Measurements from ENCODE around the gene TCFL5.

The TCFL5 gene

DNA sequence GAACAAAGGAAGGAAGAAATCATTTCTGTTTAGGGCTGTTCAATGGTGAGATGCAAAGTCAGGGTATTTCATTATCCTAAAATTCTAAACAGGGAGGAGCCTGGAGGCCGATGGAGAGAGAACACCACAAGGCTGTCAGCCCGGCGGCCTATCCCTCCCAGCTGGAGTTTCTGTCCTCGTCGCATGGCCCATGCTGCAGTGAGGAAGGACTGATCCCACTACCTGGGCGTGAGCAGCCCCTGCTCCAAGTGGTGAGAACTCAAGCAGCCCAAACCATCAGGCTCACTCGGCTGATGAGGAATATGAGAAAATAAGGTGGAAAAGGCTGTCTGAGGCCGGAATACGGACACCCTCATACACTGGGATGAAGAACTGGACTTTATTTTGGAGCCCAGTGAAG, 33.9 kb upstream of the TCFL5 start:
- DNase-seq (ENCODE audit: low read depth, low spot score), result no peak

DNA sequence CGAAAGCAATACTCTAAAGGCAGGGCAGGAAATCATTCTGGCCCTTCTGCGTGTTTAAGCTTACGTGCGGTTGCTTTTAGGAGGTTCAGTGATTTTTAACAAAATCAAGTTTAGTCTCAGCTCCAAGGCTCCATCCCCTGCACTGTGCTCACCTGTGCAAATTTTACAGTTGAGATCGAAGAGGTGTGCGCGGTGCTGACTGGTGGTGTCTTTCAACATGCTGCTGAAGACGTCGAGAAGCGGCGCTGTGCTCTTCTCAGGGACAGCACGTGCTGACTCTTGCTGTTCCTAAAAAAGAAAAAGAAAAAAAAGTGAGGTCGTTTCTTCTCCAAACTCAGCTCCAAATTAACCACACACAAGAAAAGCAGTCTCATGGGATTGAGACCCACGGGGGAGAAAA, 32.6 kb upstream of the TCFL5 start:
- DNase-seq (ENCODE audit: low read depth, low spot score), result no peak

DNA sequence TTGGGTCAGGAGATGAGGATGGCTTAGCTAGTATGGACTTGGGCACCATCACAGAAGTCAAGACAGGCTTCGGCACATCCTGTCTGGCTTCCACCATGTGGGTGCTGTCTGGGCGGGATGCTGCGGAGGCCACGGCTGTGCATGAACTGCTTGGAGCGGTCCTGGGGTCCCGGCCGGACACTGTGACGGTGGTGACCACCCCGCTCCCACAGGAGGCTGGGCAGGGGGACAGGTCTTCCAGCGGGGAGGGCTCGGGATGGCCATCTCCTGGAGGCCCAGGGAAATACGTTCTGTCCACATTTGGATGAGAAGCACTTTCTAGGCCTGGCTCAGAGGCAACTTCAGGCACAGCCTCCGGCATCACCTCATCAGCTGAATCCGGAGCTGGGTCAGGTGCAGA, 32.1 kb upstream of the TCFL5 start:
- no peak for DNase-seq (ENCODE audit: low read depth, low spot score)

DNA sequence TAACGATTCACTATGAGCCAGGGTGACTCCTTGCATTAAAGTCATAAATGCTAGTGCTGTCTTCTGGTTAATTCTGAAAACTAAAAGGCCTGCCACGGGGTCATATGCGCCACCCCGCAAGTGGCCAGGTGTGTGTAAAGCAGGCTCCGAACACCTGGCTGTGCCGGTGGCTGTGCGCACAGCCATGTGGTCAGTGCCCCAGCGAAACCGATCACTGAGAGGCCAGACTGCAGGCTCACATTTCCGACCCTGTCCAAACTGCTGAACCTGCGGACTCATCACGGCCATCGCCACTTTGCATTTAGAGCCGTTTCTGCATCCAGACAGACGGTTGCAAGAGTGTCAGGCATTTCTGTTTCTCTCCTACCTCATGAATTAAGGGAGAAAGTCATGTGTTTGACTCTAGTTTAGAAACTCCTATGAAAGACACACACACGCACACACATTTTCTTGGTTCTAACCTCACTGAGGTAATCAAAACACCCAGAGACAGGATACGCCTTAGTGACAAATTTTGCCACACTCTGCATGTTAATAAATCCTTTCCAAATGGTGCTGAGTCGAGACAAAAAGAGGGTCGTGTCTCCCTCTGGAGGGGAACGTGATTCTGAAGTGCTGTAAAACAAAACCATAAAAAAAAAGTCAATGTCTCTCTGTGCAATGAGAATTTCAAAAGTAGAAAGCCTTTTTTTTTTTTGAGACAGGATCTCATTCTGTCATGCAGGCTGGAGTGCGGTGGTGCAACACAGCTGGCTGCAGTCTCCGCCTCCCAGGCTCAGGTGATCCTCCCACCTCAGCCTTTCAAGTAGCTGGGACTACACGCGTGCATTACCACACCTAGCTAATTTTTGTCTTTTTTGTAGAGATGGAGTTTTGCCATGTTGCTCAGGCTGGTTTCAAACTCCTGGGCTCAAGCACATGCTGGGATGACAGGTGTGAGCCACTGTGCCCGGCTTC, 31.0 kb upstream of the TCFL5 start:
- no peak for DNase-seq (ENCODE audit: low read depth, low spot score)

DNA sequence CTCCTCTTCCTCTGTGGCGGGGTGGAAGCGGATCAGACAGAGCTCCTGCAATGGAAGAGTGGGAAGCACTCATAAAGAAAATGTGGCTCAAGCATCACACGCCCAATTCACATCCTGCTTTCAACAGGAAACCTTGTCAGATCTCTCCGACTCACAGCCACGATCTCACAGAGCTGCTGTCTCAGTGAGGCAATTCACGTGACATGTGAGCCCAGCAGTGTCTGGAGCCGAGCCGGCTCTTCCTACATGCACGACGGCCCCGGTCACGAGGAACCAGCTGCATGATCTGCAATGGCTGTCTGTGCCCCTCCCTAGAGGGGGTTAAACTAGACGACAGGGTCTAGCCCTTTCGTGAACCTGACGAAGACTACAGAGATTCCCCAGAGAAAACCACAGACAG, 29.5 kb upstream of the TCFL5 start:
- DNase-seq (ENCODE audit: low read depth, low spot score), result no peak

DNA sequence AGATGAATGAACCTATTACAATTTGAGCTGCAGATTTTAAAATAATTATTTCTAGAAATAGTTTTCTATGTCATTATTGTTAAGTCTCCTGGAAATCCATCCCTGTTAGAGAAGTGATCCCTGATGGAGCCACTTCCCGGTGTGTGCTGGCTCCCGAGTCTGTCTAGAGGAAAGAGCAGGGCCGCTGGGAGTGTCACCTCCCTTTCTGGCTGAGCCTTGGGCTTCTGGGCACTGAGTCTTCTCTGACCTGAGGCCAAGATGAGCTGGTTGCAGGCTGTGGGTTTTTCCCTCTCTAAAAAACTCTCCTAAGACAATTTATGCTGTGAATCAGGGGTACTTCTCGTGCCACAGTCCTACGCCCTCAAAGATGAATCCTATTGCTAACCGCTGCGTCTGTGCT, 28.8 kb upstream of the TCFL5 start:
- no peak for DNase-seq (ENCODE audit: low read depth, low spot score)

DNA sequence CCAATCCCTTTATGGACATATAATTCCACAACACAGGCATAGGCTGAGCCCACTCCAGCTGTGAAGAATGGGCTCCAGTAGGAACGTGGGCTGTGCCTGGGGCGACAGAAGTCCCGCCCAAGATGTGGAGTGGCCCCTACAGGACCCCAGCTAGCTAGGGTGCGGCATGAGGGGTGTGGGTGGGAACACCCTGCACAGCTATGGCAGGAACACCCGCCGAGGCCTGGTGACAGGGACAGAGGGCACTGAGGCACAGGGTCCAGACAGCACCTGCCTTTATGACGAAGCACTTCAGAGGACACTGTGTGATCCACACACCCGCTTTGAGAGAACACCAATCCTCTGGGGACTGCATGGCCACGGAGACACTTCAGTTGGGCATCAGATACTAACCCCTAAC, 28.2 kb upstream of the TCFL5 start:
- DNase-seq (ENCODE audit: low read depth, low spot score), result no peak

DNA sequence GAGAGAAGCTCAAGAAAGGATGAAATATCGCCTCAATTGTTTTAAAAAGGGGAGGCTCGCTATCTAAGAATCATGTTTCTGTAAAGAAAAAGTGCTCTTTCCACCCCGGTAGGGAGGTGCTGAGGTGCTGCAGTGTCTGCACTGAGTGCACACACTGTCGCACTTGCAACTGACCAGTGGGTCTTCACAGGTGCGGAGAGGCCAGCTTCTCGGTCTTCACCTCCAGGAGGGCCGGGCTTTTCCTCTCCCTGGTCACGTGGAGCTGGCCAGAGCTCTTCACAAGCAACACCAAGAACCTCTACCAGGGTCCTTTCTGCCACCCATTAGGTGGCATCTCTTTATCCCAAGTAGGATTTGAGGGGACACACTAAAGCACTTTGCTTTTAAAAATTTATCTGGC, 27.8 kb upstream of the TCFL5 start:
- no peak for DNase-seq (ENCODE audit: low read depth, low spot score)

DNA sequence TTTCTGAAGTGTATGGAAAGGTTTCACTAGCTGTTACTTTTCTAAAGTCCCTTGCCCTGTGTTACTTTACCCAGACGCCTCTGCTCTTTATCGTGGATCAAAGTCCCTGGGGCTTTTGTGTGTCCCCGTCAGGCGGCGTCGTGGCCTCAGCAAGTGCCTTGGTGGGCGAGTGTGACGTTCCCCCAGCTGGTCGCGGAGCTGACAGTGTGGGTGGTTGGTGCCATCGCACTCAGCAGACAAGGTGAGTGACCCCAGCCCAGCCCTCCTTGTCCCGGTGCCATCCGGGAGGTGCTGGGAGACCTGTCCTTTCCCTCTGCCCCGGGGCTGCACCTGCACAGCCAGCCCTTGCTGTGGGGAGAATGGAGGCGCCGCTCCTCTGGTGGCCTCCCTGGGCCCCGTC, 27.3 kb upstream of the TCFL5 start:
- DNase-seq (ENCODE audit: low read depth, low spot score), result no peak

DNA sequence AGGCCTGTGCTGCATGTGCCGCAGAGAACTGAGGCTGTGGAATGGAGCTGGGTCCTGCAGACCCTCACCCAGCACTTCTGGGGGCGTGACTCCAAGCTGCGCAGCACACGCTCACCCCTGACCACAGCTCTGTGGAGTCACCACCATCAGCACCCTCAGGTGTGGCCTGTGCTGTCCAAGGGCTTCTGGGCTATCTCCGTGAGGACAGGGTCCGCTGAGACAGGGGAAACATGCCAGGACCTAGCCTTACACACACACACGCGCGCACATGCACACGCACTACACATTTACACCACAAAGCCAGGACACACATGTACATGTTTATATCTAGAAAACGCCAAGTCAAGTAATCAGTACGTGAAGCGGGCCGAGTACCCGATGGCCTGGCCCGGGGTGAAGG, 26.8 kb upstream of the TCFL5 start:
- DNase-seq (ENCODE audit: low read depth, low spot score), result no peak

DNA sequence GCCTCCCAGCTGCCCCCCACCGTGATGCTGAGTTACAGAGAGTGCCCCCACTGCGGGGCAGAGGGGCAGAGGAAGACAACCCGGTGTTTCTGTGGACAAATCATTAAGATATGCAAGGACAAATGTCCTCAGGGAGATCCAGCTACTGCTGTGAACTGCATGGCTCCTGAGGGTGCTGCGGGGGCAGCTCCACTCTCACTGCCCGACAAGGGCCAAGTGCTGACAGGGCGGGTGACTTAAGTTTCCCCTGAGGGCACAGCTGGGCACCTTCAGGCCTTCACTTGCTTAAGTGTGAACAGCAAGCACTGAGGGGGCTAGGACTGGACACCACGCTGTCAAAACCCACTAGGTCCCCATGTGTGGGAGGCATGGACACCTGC, 26.2 kb upstream of the TCFL5 start:
- DNase-seq (ENCODE audit: low read depth, low spot score), result no peak

DNA sequence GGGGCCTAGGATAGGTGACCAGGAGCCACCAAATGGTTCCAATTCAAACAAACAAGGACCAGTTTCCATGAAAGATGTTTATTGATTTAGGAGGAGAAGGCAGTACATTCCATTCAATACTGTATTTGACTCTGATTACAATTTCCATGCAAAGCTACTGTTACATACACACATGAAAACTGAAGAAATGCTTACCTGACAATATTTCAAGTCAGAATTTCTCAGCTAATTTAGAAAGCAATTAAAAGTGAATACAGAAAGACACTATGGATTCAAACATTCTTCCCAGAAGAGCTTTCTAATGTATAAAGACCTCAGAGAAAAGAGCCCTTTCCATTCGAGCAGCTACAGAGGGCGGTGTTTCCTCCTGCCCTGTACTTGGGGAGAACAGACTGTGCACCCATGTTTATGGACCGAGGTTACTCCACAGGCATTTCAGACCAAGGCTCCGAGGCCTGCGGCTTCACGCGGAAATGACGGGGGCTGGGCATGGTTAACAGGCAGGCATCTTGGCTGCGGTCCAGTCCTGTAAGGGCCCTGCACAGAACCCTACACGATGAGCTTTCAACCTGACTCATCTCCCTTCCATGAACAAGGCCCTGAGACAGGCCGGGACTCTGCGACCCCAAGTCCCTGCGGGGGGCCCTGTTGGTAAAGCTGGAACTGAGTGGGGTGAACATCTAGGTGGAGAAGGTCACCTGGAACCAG, 25.7 kb upstream of the TCFL5 start:
- DNase-seq (ENCODE audit: low read depth, low spot score), result no peak

DNA sequence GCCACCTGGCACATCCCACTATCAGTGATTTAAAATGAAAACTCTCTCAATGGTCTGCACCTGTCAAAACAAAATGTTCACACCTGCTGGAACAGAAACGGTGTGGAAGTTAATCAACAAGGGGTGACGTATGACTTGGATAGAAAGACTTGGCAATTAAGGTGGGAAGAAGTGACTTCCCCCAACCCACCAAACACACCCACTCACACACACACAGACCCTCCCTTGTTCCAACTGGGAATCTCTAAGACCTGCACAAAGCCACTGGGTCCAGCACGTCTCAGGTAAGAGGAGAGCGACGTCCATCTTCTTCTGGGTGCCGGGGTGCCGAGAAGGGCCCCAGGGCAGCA, 25.1 kb upstream of the TCFL5 start:
- DNase-seq (ENCODE audit: low read depth, low spot score), result no peak

DNA sequence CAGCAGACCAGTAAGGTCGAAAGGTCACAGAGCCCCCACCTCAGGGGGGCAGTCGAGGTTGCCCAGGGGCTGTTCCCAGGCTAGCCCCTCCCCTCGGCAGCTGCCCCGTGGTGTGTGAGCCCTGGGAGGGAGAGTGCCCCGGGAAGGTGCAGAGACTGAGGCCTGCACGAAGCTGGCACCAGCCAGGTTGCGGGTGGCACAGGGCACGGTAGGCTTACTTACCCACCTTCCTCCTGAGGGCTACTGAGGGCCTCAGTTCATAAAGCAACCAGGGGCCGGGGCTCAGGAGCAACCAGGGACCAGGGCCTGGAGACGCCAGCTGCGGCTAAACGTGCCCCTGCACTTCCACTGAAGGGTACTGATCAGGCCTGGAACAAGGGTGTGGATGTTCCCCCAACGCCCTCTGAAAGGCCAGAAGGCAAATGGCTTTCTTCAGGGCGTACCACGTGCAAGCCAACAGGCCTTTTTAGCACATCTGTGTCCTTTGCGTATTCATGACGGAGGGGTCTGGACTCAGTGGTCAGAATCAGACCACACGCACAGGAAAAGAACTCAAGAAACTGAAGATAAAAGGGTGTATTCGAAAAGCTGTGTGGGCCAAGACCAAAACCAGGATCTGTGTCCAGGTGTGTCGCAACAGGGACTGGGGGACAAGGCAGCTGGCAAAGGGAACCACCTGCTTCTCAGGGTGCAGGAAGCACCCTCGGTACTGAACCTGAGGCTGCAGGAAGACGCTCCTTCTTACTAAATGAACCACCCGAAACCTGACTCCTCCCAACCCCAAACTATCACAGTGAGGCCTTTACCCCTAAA, 24.5 kb upstream of the TCFL5 start:
- DNase-seq (ENCODE audit: low read depth, low spot score), result no peak

DNA sequence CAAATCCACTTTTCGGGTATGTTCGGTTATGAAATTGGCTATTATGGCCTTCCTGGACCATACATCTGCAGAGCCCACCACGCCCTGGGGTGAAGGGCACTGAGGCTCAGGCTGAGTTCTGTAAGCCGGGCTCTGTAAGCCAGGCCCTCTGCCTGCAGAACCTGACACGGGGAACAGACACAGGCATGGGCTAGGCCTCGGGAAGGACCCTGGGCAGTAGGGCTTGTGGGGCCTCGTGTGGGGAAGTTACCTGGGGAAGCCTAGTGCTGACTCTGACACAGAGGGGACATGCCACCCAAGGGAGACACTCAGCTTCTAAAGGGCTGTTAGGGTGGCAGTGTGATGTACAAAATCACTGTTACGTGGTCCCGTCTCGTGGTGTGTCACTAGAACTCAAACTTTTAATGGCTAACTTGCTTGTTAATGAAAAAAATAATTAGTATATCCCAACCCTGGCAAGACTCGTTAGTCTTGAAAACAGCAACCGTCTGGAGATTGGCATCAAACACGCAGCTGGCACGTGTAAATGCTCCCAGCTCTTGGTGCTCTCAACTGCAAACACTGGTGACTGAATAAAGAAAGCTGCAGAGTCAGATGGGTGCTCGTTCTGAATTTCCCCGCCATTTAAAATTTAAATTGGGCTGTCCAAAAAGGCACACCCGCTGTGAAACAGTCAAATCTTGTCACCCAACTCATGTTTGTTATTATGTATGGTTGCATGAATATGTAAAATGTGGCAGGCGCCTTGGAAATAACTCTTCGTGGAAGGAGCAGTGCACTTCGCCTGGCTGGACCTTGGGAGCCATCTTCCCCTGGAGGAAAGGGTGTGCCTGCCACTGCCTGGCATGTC, 23.6 kb upstream of the TCFL5 start:
- DNase-seq (ENCODE audit: low read depth, low spot score), result no peak

DNA sequence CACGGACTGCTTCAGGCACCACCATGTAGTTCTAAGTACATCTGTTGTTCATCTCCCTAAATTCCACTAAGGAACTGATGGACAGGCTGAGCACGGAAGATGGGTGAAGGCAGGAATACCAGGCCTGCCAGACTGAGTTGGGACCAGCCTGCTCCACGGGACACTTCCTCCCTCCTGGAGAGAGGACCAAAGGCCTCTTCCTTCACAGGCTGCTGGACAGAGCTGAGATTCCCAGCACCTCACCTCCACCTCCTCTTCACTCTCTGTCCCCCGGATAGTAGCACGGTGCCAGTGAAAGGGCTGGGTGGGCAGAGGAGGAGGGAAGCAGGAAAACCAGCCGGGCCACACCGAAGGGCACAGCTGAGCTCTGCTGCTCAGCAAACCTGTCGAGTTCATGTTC, 22.9 kb upstream of the TCFL5 start:
- DNase-seq (ENCODE audit: low read depth, low spot score), result no peak

DNA sequence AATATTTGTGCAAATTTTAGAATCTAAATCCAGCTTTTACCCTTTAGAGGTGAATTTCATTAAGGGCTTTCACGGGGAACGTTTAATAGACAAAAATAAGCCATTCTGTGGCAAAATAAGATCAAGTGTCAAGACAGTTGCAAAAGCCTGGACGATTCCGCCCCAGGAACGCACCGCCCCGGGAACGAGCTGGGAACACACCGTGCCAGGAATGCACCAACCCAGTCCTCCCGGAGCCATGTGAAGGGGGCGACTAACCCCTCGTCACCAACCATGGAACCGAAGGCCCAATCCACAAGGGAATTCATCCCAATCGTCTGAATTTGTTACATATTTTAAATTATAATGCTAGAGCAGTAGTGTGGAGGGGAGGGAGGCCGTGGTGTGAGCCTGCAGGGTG, 20.8 kb upstream of the TCFL5 start:
- DNase-seq (ENCODE audit: low read depth, low spot score), result no peak

DNA sequence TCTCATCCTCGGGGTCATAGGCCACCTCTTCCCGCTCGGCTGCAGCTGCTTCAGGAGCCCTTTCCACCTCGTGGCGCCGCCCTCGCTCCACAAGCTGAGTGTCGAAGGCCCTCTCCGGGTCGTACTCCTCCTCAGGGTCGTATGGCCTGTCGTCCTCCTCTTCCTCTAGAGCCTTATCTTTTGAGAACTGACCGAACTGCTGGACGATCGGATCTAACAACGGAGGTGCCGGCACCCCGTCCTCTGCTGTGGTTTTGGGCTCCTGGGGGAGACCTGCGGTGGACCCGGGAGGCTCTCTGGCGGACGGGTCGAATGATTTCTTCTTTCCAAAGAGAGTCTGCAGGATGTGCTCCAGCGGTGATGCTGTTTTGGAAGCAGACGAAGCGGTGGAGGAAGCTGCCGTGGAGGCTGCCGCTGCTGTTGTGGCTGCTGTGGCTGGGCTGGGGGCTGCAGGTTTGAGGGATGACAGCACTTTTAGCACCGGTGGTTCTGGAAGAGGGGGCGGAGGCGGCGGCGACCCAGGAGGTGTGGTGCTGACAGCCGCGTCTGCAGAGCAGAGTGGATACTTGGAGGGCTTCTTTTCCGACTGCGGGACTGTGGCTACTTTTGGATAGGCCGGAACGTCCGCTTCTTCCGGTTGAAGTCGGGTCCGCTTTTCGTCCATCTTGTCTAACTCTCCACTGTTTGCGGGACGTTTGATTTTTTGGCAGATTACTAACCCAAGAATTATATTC, 20.2 kb upstream of the TCFL5 start:
- no peak for DNase-seq (ENCODE audit: low read depth, low spot score)

DNA sequence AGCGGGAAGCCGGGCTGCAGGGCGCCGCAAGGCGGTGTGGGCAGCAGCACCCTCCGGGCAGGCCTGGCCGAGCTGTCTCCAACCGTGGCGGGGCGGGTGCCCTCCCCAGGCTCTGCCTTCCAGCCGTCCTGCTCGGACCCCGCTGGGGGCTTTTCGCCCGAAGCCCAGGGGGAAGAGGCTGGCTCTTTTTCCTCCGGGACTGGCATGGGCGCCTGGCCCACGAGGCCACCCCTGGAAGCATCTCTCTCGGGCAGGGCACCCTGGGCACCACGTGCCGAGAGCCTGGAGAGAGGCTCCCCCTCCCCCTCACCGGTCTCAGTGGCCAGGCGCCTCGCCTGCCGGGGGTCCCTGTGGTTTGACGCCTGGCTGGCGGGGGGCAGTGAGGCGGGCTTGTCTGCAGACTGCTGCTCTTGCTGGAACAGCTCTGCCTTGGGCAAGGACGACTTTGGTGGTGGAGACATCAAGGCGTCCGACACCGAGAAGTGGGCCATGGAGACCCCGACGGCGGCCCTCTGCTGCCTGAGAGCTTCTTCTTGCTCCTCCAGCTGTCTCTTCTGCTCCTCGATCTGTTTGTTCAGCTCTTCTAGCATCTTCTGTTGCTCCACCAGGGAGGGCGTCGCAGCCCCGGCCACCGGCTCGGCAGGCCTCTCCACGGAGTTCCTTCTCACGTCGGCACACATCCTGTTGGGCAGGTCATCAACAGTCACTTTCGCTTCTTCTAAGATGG, 19.5 kb upstream of the TCFL5 start:
- no peak for DNase-seq (ENCODE audit: low read depth, low spot score)

Measured in iPS DF 19.7 (cell line).